IMR-90 (cell line): Measurements from ENCODE around the gene SPSB2. TPM values are rescaled to one million over a fixed set of nuclear protein-coding genes. Genes with fewer than 3 reads are reported as not detected.

Experiments
- ATAC-seq: fragments of 200-7000 bp; cut with Tn5 transposase; 2 replicates; pipeline ENCODE4 v1.9.1; 2020; ENCODE audit warnings: low read depth, mild to moderate bottlenecking, moderate library complexity
- BruUV-seq: library from RNA; stranded (reverse); fragments of 400-500 nt; replicated peaks from 2 replicates; lab custom pipeline; 2021; lab: Mats Ljungman, UMichigan
- CTCF ChIA-PET: fragments of 300-600 bp; formaldehyde crosslinking; extraction: SDS; loops from one replicate; lab custom pipeline; 2021; ENCODE audit warnings: antibody characterized with exemption; lab: Yijun Ruan, JAX
- POLR2A ChIA-PET: fragments of 300-600 bp; sonication (Branson Sonifier 250); formaldehyde crosslinking; loops from one replicate; lab custom pipeline; 2022; ENCODE audit warnings: antibody characterized with exemption; ENCODE audit not compliant: unreplicated experiment; lab: Charles Lee
- DNase-seq: peaks from one replicate; pipeline ENCODE4 v3.0.0; 2013
- H2AFZ ChIP-seq: replicated peaks from 2 replicates; pipeline ENCODE3; 2013; ENCODE audit warnings: low read length, mild to moderate bottlenecking; ENCODE audit not compliant: poor library complexity
- H2AK5ac ChIP-seq: 2 replicates; pipeline ENCODE4 v1.6.1; 2013; ENCODE audit warnings: low read depth, low read length, inconsistent platforms
- H2AK9ac ChIP-seq: replicated peaks from 2 replicates; pipeline ENCODE3; 2013; ENCODE audit warnings: mild to moderate bottlenecking, low read depth, low read length, moderate library complexity; ENCODE audit not compliant: poor library complexity
- H2BK120ac ChIP-seq: 2 replicates; pipeline ENCODE4 v1.6.1; 2013; ENCODE audit warnings: low read depth, low read length, inconsistent platforms
- H2BK15ac ChIP-seq: 3 replicates; pipeline ENCODE4 v1.6.1; 2013; ENCODE audit warnings: low read depth, low read length, inconsistent platforms
- H2BK20ac ChIP-seq: 2 replicates; pipeline ENCODE4 v1.6.1; 2013; ENCODE audit warnings: low read depth, mild to moderate bottlenecking, inconsistent platforms, low read length, moderate library complexity
- H2BK5ac ChIP-seq: 2 replicates; pipeline ENCODE4 v1.6.1; 2013; ENCODE audit warnings: mild to moderate bottlenecking, low read depth, low read length, inconsistent platforms; ENCODE audit not compliant: poor library complexity, severe bottlenecking
- H3K14ac ChIP-seq: replicated peaks from 2 replicates; pipeline ENCODE4 v1.6.1; 2013; ENCODE audit warnings: low read depth, low read length, inconsistent platforms
- H3K18ac ChIP-seq: 2 replicates; pipeline ENCODE4 v1.6.1; 2013; ENCODE audit warnings: low read depth, low read length, control low read depth
- H3K23ac ChIP-seq: 2 replicates; pipeline ENCODE4 v1.6.1; 2013; ENCODE audit warnings: low read depth, low read length, inconsistent platforms
- H3K27ac ChIP-seq: 2 replicates; pipeline ENCODE4 v1.5.1; 2013; ENCODE audit warnings: mild to moderate bottlenecking, control low read depth, low read length; ENCODE audit not compliant: insufficient read depth
- H3K27me3 ChIP-seq: 2 replicates; pipeline ENCODE4 v1.6.1; 2013; ENCODE audit warnings: low read length; ENCODE audit not compliant: control insufficient read depth, insufficient read depth
- H3K36me3 ChIP-seq: 2 replicates; pipeline ENCODE4 v1.6.1; 2013; ENCODE audit warnings: low read length, mixed read lengths; ENCODE audit not compliant: control insufficient read depth, insufficient read depth
- H3K4ac ChIP-seq: 2 replicates; pipeline ENCODE4 v1.6.1; 2013; ENCODE audit warnings: low read depth, low read length, inconsistent platforms
- H3K4me1 ChIP-seq: 2 replicates; pipeline ENCODE4 v1.6.1; 2013; ENCODE audit warnings: low read length, mixed read lengths; ENCODE audit not compliant: control insufficient read depth, insufficient read depth
- H3K4me2 ChIP-seq: 2 replicates; pipeline ENCODE4 v1.6.1; 2013; ENCODE audit warnings: low read depth, mild to moderate bottlenecking, control low read depth, low read length, moderate library complexity
- H3K4me3 ChIP-seq: 2 replicates; pipeline ENCODE4 v1.5.1; 2013; ENCODE audit warnings: low read depth, mild to moderate bottlenecking, control low read depth, low read length, moderate library complexity; ENCODE audit not compliant: insufficient read depth
- H3K56ac ChIP-seq: 2 replicates; pipeline ENCODE4 v1.6.1; 2013; ENCODE audit warnings: low read length, inconsistent platforms; ENCODE audit not compliant: insufficient read depth; ENCODE audit errors: extremely low read depth
- H3K79me1 ChIP-seq, 2 experiments: 2 replicates each; pipeline ENCODE4 v1.6.1; 2013; ENCODE audit warnings: low read length in 2 of 2, inconsistent platforms in 1 of 2, low read depth in 1 of 2
- H3K9ac ChIP-seq: 2 replicates; pipeline ENCODE4 v1.6.1; 2013; ENCODE audit warnings: low read depth, low read length, control low read depth
- H3K9me1 ChIP-seq: 2 replicates; pipeline ENCODE4 v1.6.1; 2013; ENCODE audit warnings: low read length, inconsistent platforms; ENCODE audit not compliant: insufficient read depth
- H3K9me3 ChIP-seq: 2 replicates; pipeline ENCODE4 v1.6.1; 2013; ENCODE audit warnings: low read length; ENCODE audit not compliant: control insufficient read depth, insufficient read depth
- H4K20me1 ChIP-seq: 2 replicates; pipeline ENCODE4 v1.6.1; 2013; ENCODE audit warnings: low read length, inconsistent platforms; ENCODE audit not compliant: insufficient read depth
- H4K5ac ChIP-seq: 2 replicates; pipeline ENCODE4 v1.6.1; 2013; ENCODE audit warnings: mild to moderate bottlenecking, low read depth, low read length, control low read depth
- H4K8ac ChIP-seq, 2 experiments: 2 replicates each; pipeline ENCODE4 v1.6.1; 2013; ENCODE audit warnings: low read depth in 2 of 2, low read length in 2 of 2, control low read depth in 1 of 2, inconsistent platforms in 1 of 2
- H4K91ac ChIP-seq: 2 replicates; pipeline ENCODE4 v1.6.1; 2013; ENCODE audit warnings: low read depth, low read length, inconsistent platforms; ENCODE audit not compliant: insufficient read depth
- BHLHE40 ChIP-seq: fragments of 150-350 bp; IDR thresholded peaks from 2 replicates; pipeline ENCODE4 v1.6.1; 2016; ENCODE audit warnings: mild to moderate bottlenecking, low read depth, low read length
- CHD1 ChIP-seq: IDR thresholded peaks from 2 replicates; pipeline ENCODE4 v1.6.1; 2012; ENCODE audit warnings: low read depth, low read length, improper control_type of control experiment
- FOS ChIP-seq: fragments of 150-350 bp; IDR thresholded peaks from 2 replicates; pipeline ENCODE4 v1.6.1; 2016; ENCODE audit warnings: low read depth, low read length
- MAFK ChIP-seq: IDR thresholded peaks from 2 replicates; pipeline ENCODE4 v1.6.1; 2012; ENCODE audit warnings: low read depth, low read length, improper control_type of control experiment
- MAZ ChIP-seq: IDR thresholded peaks from 2 replicates; pipeline ENCODE4 v1.6.1; 2012; ENCODE audit warnings: low read depth, mild to moderate bottlenecking, low read length, improper control_type of control experiment, moderate library complexity, borderline replicate concordance
- MXI1 ChIP-seq: IDR thresholded peaks from 2 replicates; pipeline ENCODE4 v1.6.1; 2012; ENCODE audit warnings: low read depth, mild to moderate bottlenecking, low read length, moderate library complexity, borderline replicate concordance
- NFE2L2 ChIP-seq: fragments of 150-350 bp; IDR thresholded peaks from 2 replicates; pipeline ENCODE4 v1.6.1; 2016; ENCODE audit warnings: low read depth, mild to moderate bottlenecking, low read length
- POLR2A ChIP-seq: IDR thresholded peaks from 2 replicates; pipeline ENCODE4 v1.6.1; 2012; ENCODE audit warnings: mild to moderate bottlenecking, low read depth, low read length
- RCOR1 ChIP-seq: IDR thresholded peaks from 2 replicates; pipeline ENCODE4 v1.6.1; 2012; ENCODE audit warnings: mild to moderate bottlenecking, low read length, improper control_type of control experiment; ENCODE audit not compliant: insufficient replicate concordance
- RFX5 ChIP-seq: IDR thresholded peaks from 2 replicates; pipeline ENCODE4 v1.8.0; 2012; ENCODE audit warnings: low read depth, mild to moderate bottlenecking, low read length, moderate library complexity
- SMC3 ChIP-seq: fragments of 150-350 bp; IDR thresholded peaks from 2 replicates; pipeline ENCODE4 v1.6.1; 2016; ENCODE audit warnings: low read depth, mild to moderate bottlenecking, antibody characterized with exemption, low read length, moderate library complexity
- WGBS, 2 experiments: methylation state at CpG; one replicate each; pipeline versions ENCODE4 v1.1.5 to v1.1.7; 2013; ENCODE audit warnings: missing lambda C conversion rate in 2 of 2; ENCODE audit not compliant: insufficient read length in 1 of 2; ENCODE audit errors: extremely low coverage in 2 of 2; 5-methylcytosine and 5-hydroxymethylcytosine counted together
- dilution Hi-C: fragments of 300-500 bp; cut with HindIII; formaldehyde crosslinking; loops from one replicate; pipeline ENCODE4 v1.14.3; 2018; ENCODE audit warnings: low sequenced_read_pairs; ENCODE audit not compliant: unreplicated experiment
- in situ Hi-C: fragments of 300-500 bp; cut with MboI; formaldehyde crosslinking; loops from 3 replicates; pipeline ENCODE4 v1.14.3; 2019; ENCODE audit warnings: low sequenced_read_pairs, inconsistent platforms, mixed read lengths
- intact Hi-C: fragments of 100-400 bp; cut with micrococcal nuclease; formaldehyde crosslinking; loops from 2 replicates; pipeline ENCODE4 v1.10.0; 2022
- polyA plus RNA-seq, 3 experiments: library from polyadenylated mRNA; depleted of rRNA; stranded (reverse); fragments of >200 nt; gene quantifications; 2 replicates each; pipeline ENCODE4 v1.2.3, GENCODE V29; 2012; ENCODE audit warnings: low replicate concordance in 1 of 3
- total RNA-seq: library from RNA; depleted of rRNA; stranded (reverse); fragments of >200 nt; gene quantifications from 2 replicates; pipeline ENCODE4 v1.2.3, GENCODE V29; 2012
- TF ChIP-seq, protein P1 (sequence below): fragments of 150-350 bp; IDR thresholded peaks from 2 replicates; pipeline ENCODE4 v1.6.1; 2016; ENCODE audit warnings: low read depth, mild to moderate bottlenecking, low read length, moderate library complexity, borderline replicate concordance
- TF ChIP-seq, protein P2 (sequence below): fragments of 150-350 bp; IDR thresholded peaks from 2 replicates; pipeline ENCODE4 v1.6.1; 2017; ENCODE audit warnings: mild to moderate bottlenecking, antibody characterized with exemption, low read length, low read depth

Gene SPSB2
- total and polyA plus RNA-seq, 2 of the 4 experiments (the other 2 are of a cell fraction): 1.3 to 4.1 TPM

DNA sequence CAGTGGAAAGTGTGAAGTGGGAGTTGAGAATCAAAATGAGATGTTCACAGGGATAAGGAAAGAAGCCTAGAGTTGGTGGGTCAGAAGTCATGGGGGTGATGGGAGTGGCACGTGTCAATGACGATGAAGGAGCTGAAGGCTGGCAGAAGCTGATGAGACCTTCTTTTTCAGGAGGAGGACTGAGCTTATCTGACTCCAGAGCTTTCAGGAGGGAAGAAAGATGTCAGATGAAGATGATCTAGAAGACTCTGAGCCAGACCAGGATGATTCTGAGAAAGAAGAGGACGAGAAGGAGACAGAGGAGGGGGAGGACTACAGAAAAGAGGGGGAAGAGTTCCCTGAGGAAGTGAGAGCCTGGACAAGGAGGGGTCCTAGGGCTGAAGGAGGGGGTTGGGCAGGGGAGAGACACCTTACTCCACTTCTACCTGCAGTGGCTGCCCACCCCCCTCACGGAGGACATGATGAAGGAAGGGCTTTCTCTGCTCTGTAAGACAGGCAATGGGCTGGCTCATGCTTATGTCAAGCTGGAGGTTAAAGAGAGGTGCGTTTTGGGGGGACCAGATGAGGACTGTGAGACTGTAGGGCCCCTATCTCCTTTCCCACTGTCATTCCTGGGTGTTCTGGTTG is 32.4 kb upstream of the SPSB2 start:
- intact Hi-C loops: no loop called here
- H2BK120ac ChIP-seq: no peak overlapping the region
- H3K27ac ChIP-seq: no peak overlapping the region
- no peaks in the 10 kb centered on the region for H4K20me1 ChIP-seq
- ChIA-PET CTCF (interaction anchor here (0.5 to 1.5 kb wide), 3 partner anchors 14 to 91 kb away, joined by 3 to 7 read pairs (median 6); partner anchors contain the start of gene SPSB2), POLR2A (interaction anchor here (1.0 kb wide), 1 partner anchor 20 kb away, joined by 4 read pairs; no protein-coding TSS in a partner anchor)
- H2AFZ ChIP-seq: peak overlapping the region; percentile 96
- no peaks in the 10 kb centered on the region; the same call in 1 of the 2 replicates for H3K36me3 ChIP-seq
- H3K18ac ChIP-seq: no peak overlapping the region
- 0 out of 2 replicates have a peak overlapping the region, but pooled peaks have one; percentile 90 for H3K4me3 ChIP-seq
- ATAC-seq: no peak
- dilution Hi-C loops: no loop called here
- peak overlapping the region; percentile 81 for H3K9ac ChIP-seq
- peak overlapping the region; percentile 96 for H3K4me2 ChIP-seq
- H3K9me3 ChIP-seq: no peaks in the 10 kb centered on the region
- peak overlapping the region in 1 of 2 experiments; percentile 95; a peak in 2 of 4 replicates for H4K8ac ChIP-seq
- H3K23ac ChIP-seq: peak overlapping the region; percentile 20; the same call in 1 of the 2 replicates
- H3K9me1 ChIP-seq: peaks cover 4% of the 10 kb centered on the region
- WGBS, 2 experiments: 45% methylated on average over 2 of the region's 5 CpGs; no CpG with 5 or more reads in 1 of the 2 experiments
- peaks cover 3% of the 10 kb centered on the region; the same call in 1 of the 2 replicates for H3K4me1 ChIP-seq
- BruUV-seq: no TSS peak
- TF ChIP-seq MAZ (no peak), RCOR1 (no peak), POLR2A (no peak), NFE2L2 (no peak), CHD1 (no peak), FOS (no peak), MXI1 (no peak), SMC3 (no peak), RFX5 (no peak), MAFK (no peak), BHLHE40 (no peak)
- TF ChIP-seq, protein P1, sequence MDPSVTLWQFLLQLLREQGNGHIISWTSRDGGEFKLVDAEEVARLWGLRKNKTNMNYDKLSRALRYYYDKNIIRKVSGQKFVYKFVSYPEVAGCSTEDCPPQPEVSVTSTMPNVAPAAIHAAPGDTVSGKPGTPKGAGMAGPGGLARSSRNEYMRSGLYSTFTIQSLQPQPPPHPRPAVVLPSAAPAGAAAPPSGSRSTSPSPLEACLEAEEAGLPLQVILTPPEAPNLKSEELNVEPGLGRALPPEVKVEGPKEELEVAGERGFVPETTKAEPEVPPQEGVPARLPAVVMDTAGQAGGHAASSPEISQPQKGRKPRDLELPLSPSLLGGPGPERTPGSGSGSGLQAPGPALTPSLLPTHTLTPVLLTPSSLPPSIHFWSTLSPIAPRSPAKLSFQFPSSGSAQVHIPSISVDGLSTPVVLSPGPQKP: no peak
- TF ChIP-seq, protein P2, sequence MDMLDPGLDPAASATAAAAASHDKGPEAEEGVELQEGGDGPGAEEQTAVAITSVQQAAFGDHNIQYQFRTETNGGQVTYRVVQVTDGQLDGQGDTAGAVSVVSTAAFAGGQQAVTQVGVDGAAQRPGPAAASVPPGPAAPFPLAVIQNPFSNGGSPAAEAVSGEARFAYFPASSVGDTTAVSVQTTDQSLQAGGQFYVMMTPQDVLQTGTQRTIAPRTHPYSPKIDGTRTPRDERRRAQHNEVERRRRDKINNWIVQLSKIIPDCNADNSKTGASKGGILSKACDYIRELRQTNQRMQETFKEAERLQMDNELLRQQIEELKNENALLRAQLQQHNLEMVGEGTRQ: no peak
- no peaks in the 10 kb centered on the region; a peak in 1 of 4 replicates for H3K79me1 ChIP-seq
- peak overlapping the region; percentile 89 for H2AK9ac ChIP-seq
- no peak overlapping the region for H4K91ac ChIP-seq
- H3K56ac ChIP-seq: no peak overlapping the region
- H2BK20ac ChIP-seq: no peak overlapping the region
- no peaks in the 10 kb centered on the region for H3K27me3 ChIP-seq
- H2AK5ac ChIP-seq: peak overlapping the region; percentile 65; the same call in 1 of the 2 replicates
- no peak for DNase-seq
- in situ Hi-C loops: no loop called here
- H2BK5ac ChIP-seq: no peak overlapping the region
- peak overlapping the region; percentile 76 for H3K4ac ChIP-seq
- H4K5ac ChIP-seq: 0 out of 2 replicates have a peak overlapping the region, but pooled peaks have one; percentile 20
- no peak overlapping the region for H2BK15ac ChIP-seq
- H3K14ac ChIP-seq: no peak overlapping the region
